AG20443 (cell line): ENCODE results near the gene MTUS2.

Experiments used
- DNase-seq: peaks from one replicate; pipeline ENCODE4 v3.0.0; 2012; ENCODE audit warnings: low spot score, mixed read lengths

Gene MTUS2

GRCh38 chr13:29402166-29402636 is 582.1 kb downstream of the MTUS2 start:
- no peak for DNase-seq

DNA sequence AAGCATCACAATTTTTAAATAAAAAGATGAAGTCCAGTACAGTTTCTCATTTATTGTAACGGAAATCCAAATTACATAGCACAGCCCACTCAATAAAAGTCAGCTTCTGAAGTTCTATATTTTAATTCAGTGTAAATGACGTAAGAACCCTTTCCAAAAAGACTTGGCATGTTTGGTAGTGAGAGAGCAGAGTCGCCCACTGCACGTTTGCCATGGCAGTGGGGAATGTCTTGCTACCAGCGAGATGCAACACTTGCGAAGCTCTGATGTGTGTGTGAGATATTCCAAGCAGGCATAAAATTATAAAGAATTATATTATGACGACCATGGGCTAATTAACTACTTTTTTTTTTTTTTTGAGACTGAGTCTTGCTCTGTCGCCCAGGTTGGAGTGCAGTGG is 585.3 kb downstream of the MTUS2 start:
- DNase-seq: no peak

DNA sequence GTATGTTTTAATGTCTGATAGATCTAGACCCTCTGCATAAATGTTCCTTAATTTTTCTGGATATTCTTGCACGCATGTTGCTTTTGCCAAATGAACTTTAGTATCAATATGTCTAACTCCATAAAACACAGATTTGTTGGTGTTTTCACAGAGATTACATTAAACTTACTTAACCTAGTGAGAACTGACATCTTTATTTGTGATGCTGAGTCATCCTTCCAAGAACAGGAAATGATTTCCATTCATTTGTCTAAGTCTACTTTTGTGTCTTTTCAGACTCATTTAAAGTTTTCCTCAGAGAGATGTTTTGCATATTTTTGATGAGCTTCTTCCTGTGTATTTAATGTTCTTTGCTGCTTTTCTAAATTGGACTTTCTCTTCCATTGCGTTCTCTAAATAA is 591.3 kb downstream of the MTUS2 start:
- no peak for DNase-seq

GRCh38 chr13:29418026-29418425 is 597.9 kb downstream of the MTUS2 start:
- DNase-seq: no peak

DNA sequence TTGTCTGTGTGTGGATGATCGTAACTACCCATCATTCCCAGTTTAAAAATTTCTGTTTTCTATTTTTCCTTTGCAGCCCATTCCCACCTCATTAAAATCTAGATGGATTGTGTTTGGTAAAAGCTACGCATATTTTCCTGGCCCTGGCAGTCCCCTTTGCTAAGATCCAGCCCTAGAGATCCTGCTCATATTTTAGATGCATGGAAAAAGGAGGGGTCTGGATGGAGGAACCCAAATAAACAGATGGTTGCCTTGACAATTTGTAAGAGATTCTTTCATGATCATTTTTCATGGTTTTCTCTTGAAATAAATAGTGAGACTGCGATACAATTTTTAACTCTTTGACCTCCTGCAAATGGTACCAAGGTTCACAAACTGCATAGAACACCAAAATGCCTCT is 601.0 kb downstream of the MTUS2 start:
- no peak for DNase-seq

- no peak for DNase-seq
Observed at GRCh38 chr13:29422015-29422414, 601.9 kb downstream of the MTUS2 start.

- DNase-seq: no peak
Observed at GRCh38 chr13:29423050-29423449, 602.9 kb downstream of the MTUS2 start.

DNA sequence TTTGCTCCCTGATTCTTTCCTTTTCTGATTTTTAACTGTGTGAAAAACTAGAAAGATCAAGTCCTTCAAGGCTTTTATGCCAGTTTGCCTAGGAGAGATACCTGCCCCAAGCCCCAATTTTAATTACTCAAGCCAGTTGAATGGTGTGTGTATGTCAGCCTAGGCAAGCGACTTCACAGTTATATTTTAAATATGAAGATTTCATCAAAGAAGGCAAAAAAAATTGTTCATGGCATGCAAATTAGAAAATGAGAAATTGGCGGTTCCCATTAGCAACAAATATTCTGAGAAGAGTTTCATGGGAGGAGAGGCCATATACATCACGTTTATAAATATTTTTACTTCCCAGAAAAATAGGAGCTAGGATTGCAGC is 607.8 kb downstream of the MTUS2 start:
- no peak for DNase-seq

GRCh38 chr13:29428310-29429181 is 608.4 kb downstream of the MTUS2 start:
- peak; percentile 73 for DNase-seq

- peak; percentile 34 for DNase-seq
Observed at GRCh38 chr13:29429286-29429900, 609.3 kb downstream of the MTUS2 start.

DNA sequence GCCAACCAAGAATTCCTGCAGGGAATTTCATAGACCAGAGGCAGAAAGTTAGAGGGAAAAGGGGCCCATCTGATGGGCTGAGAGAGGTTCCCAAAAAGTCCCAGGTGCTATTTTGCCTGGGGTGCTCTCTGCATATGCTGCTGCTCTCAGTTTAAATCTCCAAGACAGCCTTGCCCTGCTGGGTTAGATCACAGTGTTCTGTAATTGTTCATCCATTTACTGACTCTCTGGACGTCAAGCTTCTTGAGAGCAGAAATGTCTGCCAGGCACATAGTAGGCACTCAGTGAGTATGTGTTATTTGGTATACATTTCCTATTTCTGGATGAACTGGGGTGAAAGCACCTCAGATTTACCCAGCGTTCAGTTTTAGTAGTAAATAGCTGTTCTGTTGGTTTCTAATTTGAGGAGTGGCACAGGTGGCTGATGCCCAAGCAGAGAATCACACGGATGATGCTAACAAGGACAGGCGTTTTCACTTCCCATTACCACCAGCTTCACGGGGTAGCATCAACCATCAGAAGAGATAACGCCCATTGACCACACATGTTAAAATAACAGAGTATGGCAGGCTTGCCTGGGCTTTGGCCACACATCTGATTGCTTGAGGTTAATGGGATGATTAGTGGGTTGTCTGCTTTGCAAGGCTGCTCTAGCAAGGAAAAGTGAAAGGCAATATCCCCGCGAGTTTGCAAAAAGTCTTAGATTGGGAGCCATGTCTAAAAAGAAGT is 614.2 kb downstream of the MTUS2 start:
- DNase-seq: no peak

DNA sequence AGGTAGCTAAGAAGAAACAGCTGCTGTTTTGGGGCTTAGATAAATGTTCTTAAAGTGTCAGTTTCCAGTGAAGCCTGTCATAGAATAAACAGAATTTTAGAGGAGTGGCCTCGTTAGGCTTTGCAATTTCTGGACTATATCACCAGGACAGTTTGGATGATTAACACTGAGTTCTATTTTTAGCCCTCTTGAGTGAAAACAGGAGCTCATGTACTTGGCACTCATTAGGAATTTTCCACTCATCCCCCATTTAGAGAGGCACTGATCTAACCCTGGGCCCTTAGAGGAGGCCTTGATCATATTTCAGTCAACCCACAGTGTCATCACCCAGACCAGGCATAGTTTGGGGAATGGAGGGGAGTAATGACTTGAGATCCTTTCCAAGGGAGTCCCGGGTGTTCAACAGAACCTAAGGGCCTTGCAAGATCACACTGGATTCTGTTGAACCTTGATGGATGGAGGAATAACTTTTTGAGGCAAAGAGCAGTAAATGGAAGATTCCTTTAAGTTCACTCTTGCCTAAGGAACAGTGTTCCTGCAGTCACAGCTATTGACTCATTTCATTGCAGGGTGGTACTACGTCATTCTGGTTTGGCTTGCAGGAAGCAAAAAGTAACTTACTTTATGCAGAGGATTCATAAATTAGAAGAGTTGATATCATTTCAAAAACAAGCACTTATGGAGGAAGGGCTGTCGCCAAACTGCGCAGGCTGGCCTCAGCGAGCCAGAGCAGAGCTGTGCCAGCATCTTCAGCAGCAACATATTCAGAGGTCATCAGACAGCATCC is 615.2 kb downstream of the MTUS2 start:
- DNase-seq: peak; percentile 79

DNA sequence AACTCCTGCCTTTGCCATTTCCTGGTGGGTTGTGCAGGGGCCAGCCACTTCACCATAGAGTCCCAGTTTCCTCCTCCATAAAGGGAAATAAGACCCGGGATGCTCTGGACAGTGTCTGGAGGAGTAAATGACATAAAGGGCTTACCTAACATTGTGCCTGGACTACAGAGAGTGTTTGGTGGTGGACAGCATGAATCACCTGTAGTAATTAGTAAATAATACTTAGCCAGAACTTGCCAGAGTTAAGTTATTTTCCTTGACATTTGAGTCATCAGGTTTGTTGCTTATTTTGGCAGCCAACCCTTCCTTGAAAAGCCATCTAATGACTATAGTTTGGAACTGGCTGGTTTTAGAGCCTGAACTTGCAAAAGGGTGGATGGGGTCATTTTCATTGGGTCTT is 616.2 kb downstream of the MTUS2 start:
- DNase-seq: peak; percentile 49

- no peak for DNase-seq
Observed at GRCh38 chr13:29436721-29437280, 616.7 kb downstream of the MTUS2 start.

DNA sequence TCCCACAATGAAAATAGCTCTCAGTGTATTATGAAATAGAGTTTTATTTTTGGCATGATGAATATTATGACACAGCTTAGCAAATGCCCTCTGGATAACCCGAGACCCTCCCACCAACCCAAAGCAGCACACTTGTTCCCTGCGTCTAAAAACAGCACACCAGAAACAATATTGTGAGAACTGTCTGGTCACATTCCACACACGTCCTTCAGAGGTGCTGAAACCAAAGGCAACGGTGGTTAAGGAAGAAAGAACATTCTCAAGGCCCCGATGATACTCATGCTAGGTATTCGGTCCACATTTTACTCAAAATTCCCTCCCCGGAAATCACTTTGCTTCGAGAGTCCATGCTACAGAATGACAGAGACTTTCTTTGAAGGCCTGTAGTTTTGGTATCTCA is 618.6 kb downstream of the MTUS2 start:
- no peak for DNase-seq

DNA sequence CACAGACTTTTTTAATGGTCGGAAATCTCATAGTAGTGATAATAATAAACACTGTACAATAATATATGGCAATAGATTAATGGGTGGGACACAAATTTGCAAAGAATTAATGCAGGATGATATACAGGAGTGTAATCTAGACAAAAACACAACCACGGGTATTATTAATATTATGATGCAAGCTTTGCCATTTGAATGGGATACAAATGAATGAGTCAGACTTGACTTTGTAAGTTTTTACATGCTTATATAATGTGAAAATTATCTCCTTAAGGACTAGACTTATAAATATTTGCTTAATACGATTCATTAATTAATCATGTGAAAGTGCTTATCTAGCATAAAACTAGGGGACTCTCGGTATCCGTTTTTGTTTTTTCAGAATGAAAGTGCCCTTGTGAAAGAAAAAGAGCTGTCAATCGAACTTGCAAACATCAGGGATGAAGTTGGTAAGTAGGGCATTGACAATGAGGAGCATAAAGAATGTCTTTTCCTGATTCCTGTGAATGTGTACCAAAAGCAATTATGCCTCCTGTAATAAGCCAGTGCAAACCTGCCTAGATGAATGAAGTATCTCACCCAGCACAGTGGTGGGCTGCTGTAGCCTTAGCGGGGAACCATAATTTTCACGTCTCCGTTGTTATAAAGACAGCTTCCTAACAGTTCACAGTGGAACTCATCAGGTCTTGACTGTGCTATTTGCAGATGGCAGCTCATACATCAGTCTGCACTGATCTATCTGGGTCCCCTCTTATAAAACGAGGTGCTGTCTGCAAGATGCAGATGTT is 619.7 kb downstream of the MTUS2 start:
- DNase-seq: no peak

DNA sequence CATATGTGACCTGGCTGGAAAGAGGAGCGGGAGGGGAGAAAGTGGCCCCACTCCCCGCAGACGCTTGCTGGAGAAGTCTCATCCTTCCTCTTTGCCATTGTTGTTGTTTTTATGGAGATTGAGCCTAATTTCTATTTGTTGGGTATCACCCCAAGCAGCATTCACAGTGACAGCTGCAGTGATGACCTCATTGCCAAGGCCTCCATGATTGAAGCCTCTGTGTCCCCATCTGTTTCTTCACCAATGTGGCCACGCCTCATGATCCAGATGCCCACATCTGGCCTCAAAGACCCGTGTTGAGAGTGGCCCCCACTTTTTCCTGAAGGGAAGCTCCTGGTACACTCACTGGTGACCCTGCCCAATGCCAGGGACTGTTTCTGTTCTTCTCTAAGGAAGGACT is 621.2 kb downstream of the MTUS2 start:
- DNase-seq: no peak

DNA sequence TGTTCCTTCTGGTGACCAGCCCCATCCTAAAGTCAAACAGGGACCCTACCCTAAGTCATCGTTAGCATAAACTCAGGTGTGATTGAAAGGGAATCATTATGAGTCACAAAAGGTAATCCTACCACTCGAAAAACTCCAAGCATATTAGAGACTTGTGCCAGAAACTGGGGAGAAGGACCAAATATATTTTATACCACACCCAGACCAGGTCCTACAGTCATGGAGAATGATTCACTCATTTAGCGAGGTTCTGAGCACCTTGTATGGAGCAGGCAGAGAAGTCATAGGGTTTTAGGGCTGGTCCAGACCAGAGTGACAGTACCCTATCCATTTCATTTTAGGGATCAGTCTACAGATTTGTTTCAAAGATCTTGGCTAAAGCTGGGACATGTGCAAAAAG is 625.9 kb downstream of the MTUS2 start:
- no peak for DNase-seq

- DNase-seq: no peak
Observed at GRCh38 chr13:29448174-29448573, 628.0 kb downstream of the MTUS2 start.

- no peak for DNase-seq
Observed at GRCh38 chr13:29449726-29450125, 629.6 kb downstream of the MTUS2 start.

DNA sequence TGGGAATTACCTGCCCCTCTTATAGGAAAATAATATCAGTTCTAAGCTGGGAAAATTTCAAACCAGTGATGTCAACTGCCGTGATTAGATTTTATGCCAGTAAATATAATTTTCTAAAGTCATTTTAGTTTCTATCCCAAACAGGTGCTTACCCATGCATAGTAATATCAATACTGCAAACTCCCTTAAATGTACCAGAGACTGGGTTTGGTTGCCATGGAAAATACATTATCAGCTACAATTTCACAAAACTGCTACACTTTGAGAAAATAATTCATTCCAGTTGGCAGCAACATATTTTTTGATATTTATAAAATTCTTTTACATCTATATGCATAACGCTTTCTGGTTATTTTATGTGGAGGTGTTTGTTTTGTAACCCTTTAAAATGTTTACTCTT is 631.8 kb downstream of the MTUS2 start:
- no peak for DNase-seq
